HepG2 (cell line): Measurements from ENCODE around the gene RAC3. TPM values are rescaled to one million over a fixed set of nuclear protein-coding genes. Genes with fewer than 3 reads are reported as not detected.
A peak's percentile ranks its signal among the peaks of the same experiment; 100 is the strongest.

Source experiments
- HNRNPL ChIP-seq: fragments of 200-400 bp; formaldehyde crosslinking; IDR thresholded peaks from 2 replicates; pipeline ENCODE4 v1.6.1; 2017; ENCODE audit warnings: mild to moderate bottlenecking, low read depth, low read length
- JARID2 ChIP-seq: sonication (generic); formaldehyde crosslinking; IDR thresholded peaks from 2 replicates; pipeline ENCODE4 v1.8.1; 2023; ENCODE audit warnings: missing genetic modification reagents, inconsistent platforms; ENCODE audit not compliant: insufficient replicate concordance
- ZBED4 ChIP-seq: sonication (generic); formaldehyde crosslinking; IDR thresholded peaks from 2 replicates; pipeline ENCODE4 v1.4.0; 2020; ENCODE audit warnings: missing genetic modification reagents, borderline replicate concordance
- ZNF615 ChIP-seq: sonication (generic); formaldehyde crosslinking; IDR thresholded peaks from 2 replicates; pipeline ENCODE4 v1.5.0; 2020; ENCODE audit warnings: mild to moderate bottlenecking, missing genetic modification reagents, borderline replicate concordance
- ZNF629 ChIP-seq: sonication (generic); formaldehyde crosslinking; conservative IDR thresholded peaks from 2 replicates; pipeline ENCODE4 v1.5.0; 2020; ENCODE audit warnings: missing genetic modification reagents
- ZNF724P ChIP-seq: sonication (generic); formaldehyde crosslinking; IDR thresholded peaks from 2 replicates; pipeline ENCODE4 v1.8.0; 2022; ENCODE audit warnings: missing genetic modification reagents, borderline replicate concordance
- polyA plus RNA-seq, 8 experiments: library from polyadenylated mRNA; depleted of rRNA in 3 of 8; stranded (reverse) in 7 of 8; unstranded in 1 of 8; fragments of >200 nt; fragmentation: Illumina TruSeq in 4 of 8; extraction: Trizol in 4 of 8; gene quantifications; 2 replicates each; pipeline versions ENCODE4 v1.2.1 to v1.2.3, GENCODE V29; 2011 to 2016; ENCODE audit warnings: low read depth in 4 of 8, missing spikeins in 1 of 8, mixed read lengths in 1 of 8; ENCODE audit not compliant: insufficient read depth in 1 of 8
- total RNA-seq, 5 experiments: library from RNA; depleted of rRNA; stranded (reverse); fragments of >200 nt; fragmentation: Illumina TruSeq; extraction: Trizol; gene quantifications; 2 replicates each; pipeline ENCODE4 v1.2.3, GENCODE V29; 2016; ENCODE audit warnings: low read depth in 1 of 5

The RAC3 gene
- total and polyA plus RNA-seq, 2 of the 13 experiments (the other 11 are each of a cell fraction or from before 2014, with no cell fraction given), result 10.5 to 21.3 TPM

- TF ChIP-seq ZBED4 (CRISPR knock-in tag) (no peak), HNRNPL (peak; percentile 90; the same call in 1 of the 2 replicates), ZNF615 (no peak), ZNF724P (no peak), ZNF629 (CRISPR knock-in tag) (no peak), JARID2 (CRISPR knock-in tag) (no peak)
Measured at GRCh38 chr17:82050152-82050760, 18.8 kb downstream of the RAC3 start (continued).
